ENCODE measurements around the gene CMTM3. TPM values are rescaled to one million over a fixed set of nuclear protein-coding genes. Genes with fewer than 3 reads are reported as not detected.

The CMTM3 gene
- polyA plus RNA-seq, 1 donor (not counting 4 experiments of a cell fraction or from before 2014, with no cell fraction given): 15.7 TPM

- no peak overlapping the region for H3K4me2 ChIP-seq (ENCODE audit: control insufficient read depth, extremely low read depth, insufficient read depth, low read depth, low read length)
- dilution Hi-C loops (cut with MboI; ENCODE audit: extremely low pct_ligation_motif_present, low sequenced_read_pairs): no loop called here
- no peak overlapping the region for H3K9ac ChIP-seq (ENCODE audit: control insufficient read depth, extremely low read depth, insufficient read depth, low read length)
- no peaks in the 10 kb centered on the region for H3K79me2 ChIP-seq (ENCODE audit: control insufficient read depth, insufficient read depth, low read length)
- DNase-seq (ENCODE audit: low read depth, low spot score) (no peak), FAIRE-seq (no peak)
- H3K4me3 ChIP-seq (ENCODE audit: control insufficient read depth in 2 of 3, extremely low read depth in 1 of 3, insufficient read depth in 2 of 3, low read depth in 1 of 3, low read length in 3 of 3): no peak overlapping the region
- TF ChIP-seq EZH2 (IDR thresholded peaks at IDR 0.05; ENCODE audit: low read length): no peak
- TF ChIP-seq, protein P1, sequence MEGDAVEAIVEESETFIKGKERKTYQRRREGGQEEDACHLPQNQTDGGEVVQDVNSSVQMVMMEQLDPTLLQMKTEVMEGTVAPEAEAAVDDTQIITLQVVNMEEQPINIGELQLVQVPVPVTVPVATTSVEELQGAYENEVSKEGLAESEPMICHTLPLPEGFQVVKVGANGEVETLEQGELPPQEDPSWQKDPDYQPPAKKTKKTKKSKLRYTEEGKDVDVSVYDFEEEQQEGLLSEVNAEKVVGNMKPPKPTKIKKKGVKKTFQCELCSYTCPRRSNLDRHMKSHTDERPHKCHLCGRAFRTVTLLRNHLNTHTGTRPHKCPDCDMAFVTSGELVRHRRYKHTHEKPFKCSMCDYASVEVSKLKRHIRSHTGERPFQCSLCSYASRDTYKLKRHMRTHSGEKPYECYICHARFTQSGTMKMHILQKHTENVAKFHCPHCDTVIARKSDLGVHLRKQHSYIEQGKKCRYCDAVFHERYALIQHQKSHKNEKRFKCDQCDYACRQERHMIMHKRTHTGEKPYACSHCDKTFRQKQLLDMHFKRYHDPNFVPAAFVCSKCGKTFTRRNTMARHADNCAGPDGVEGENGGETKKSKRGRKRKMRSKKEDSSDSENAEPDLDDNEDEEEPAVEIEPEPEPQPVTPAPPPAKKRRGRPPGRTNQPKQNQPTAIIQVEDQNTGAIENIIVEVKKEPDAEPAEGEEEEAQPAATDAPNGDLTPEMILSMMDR (optimal IDR thresholded peaks at IDR 0.05 in 1 of 3, IDR thresholded peaks at IDR 0.05 in 1 of 3, conservative IDR thresholded peaks at IDR 0.05 in 1 of 3; ENCODE audit: extremely low read depth in 1 of 3, insufficient read depth in 2 of 3, low read length in 3 of 3): no peak
- no peaks in the 10 kb centered on the region for H3K27me3 ChIP-seq (ENCODE audit: control insufficient read depth, extremely low read depth, insufficient read depth, low read length)
- no peak overlapping the region for H2AFZ ChIP-seq (ENCODE audit: control insufficient read depth, low read length)
- peaks cover 3 to 9% of the 10 kb centered on the region in 2 experiments for H3K36me3 ChIP-seq (ENCODE audit: control insufficient read depth in 2 of 2, extremely low read depth in 1 of 2, insufficient read depth in 2 of 2, low read length in 2 of 2)
- no peaks in the 10 kb centered on the region for H3K9me1 ChIP-seq (ENCODE audit: control insufficient read depth, extremely low read depth, insufficient read depth, low read length)
- no peak overlapping the region for H3K27ac ChIP-seq (ENCODE audit: control insufficient read depth, insufficient read depth, low read length)
- no peaks in the 10 kb centered on the region for H4K20me1 ChIP-seq (ENCODE audit: control insufficient read depth, extremely low read depth, insufficient read depth, low read length)
- peaks cover 30% of the 10 kb centered on the region for H3K4me1 ChIP-seq (ENCODE audit: control insufficient read depth, extremely low read depth, insufficient read depth, low read length)
- H3K9me3 ChIP-seq (ENCODE audit: control insufficient read depth, low read depth, low read length): no peaks in the 10 kb centered on the region
Observed at GRCh38 chr16:66621973-66622372, 17.5 kb downstream of the CMTM3 start.

DNA sequence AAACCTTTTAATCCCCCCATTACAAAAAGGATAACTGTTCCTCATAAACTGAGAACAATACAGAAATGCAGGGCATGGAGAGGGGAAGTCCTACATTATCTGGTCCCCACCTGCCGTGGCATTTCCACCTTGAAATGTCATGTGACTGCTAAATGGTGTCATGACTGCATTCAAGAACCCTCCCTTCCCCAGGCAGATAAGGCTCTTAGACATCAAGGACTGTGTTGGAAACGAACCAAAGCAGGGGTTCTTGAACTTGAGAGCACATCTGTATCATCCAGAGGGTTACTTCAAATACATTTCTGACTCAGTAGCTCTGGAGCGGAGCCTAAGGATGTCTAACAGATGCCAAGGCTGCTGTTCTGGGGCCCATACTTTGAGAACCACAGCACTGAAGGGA, 18.4 kb downstream of the CMTM3 start:
- Histone ChIP-seq H3K27ac (ENCODE audit: control insufficient read depth, insufficient read depth, low read length) (no peak overlapping the region), H2AFZ (ENCODE audit: control insufficient read depth, low read length) (no peak overlapping the region), H3K79me2 (ENCODE audit: control insufficient read depth, insufficient read depth, low read length) (no peaks in the 10 kb centered on the region), H3K27me3 (ENCODE audit: control insufficient read depth, extremely low read depth, insufficient read depth, low read length) (no peaks in the 10 kb centered on the region), H3K9me3 (ENCODE audit: control insufficient read depth, low read depth, low read length) (no peaks in the 10 kb centered on the region), H3K9me1 (ENCODE audit: control insufficient read depth, extremely low read depth, insufficient read depth, low read length) (no peaks in the 10 kb centered on the region), H3K4me3 (ENCODE audit: control insufficient read depth in 2 of 3, extremely low read depth in 1 of 3, insufficient read depth in 2 of 3, low read depth in 1 of 3, low read length in 3 of 3) (no peak overlapping the region), H3K36me3 (ENCODE audit: control insufficient read depth in 2 of 2, extremely low read depth in 1 of 2, insufficient read depth in 2 of 2, low read length in 2 of 2) (peaks cover 3 to 9% of the 10 kb centered on the region in 2 experiments), H3K4me2 (ENCODE audit: control insufficient read depth, extremely low read depth, insufficient read depth, low read depth, low read length) (no peak overlapping the region), H3K9ac (ENCODE audit: control insufficient read depth, extremely low read depth, insufficient read depth, low read length) (no peak overlapping the region), H3K4me1 (ENCODE audit: control insufficient read depth, extremely low read depth, insufficient read depth, low read length) (peaks cover 26% of the 10 kb centered on the region), H4K20me1 (ENCODE audit: control insufficient read depth, extremely low read depth, insufficient read depth, low read length) (no peaks in the 10 kb centered on the region)
- dilution Hi-C loops (cut with MboI; ENCODE audit: extremely low pct_ligation_motif_present, low sequenced_read_pairs): no loop called here
- no peak for DNase-seq (ENCODE audit: low read depth, low spot score)
- no peak for FAIRE-seq
- TF ChIP-seq, protein P1 (optimal IDR thresholded peaks at IDR 0.05 in 1 of 3, IDR thresholded peaks at IDR 0.05 in 1 of 3, conservative IDR thresholded peaks at IDR 0.05 in 1 of 3; ENCODE audit: extremely low read depth in 1 of 3, insufficient read depth in 2 of 3, low read length in 3 of 3): no peak
- no peak for TF ChIP-seq EZH2 (IDR thresholded peaks at IDR 0.05; ENCODE audit: low read length)
